GM12873 (cell line): ENCODE results near the gene EDN1.

ENCODE experiments used
- TF ChIP-seq, protein P1 (sequence below): IDR thresholded peaks from 2 replicates; pipeline ENCODE4 v1.5.1; 2012; ENCODE audit warnings: low read depth, mild to moderate bottlenecking, moderate library complexity, low read length, control low read depth; ENCODE audit not compliant: insufficient read depth; ENCODE audit errors: missing control alignments

The EDN1 gene

DNA sequence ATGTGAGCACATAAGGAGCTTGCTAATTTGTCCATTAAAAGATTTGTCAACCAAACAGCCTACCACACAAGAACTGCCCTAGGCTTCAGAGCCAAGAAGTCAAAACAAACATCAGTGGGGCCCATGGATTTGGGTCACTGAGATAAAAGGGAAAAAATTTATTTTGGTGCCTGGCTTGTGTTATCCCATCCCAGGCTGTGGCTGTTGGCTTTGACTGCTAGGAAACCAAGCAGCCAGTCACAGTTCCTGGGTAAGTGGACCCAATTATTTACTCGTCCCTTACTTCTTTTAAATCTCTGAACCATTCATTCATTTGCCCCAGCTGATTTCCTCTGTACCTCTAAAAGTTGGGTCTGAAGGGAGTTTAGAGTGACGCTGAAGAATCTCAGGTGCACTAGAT lies 41.3 kb downstream of the EDN1 start:
- TF ChIP-seq, protein P1, sequence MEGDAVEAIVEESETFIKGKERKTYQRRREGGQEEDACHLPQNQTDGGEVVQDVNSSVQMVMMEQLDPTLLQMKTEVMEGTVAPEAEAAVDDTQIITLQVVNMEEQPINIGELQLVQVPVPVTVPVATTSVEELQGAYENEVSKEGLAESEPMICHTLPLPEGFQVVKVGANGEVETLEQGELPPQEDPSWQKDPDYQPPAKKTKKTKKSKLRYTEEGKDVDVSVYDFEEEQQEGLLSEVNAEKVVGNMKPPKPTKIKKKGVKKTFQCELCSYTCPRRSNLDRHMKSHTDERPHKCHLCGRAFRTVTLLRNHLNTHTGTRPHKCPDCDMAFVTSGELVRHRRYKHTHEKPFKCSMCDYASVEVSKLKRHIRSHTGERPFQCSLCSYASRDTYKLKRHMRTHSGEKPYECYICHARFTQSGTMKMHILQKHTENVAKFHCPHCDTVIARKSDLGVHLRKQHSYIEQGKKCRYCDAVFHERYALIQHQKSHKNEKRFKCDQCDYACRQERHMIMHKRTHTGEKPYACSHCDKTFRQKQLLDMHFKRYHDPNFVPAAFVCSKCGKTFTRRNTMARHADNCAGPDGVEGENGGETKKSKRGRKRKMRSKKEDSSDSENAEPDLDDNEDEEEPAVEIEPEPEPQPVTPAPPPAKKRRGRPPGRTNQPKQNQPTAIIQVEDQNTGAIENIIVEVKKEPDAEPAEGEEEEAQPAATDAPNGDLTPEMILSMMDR, result no peak

DNA sequence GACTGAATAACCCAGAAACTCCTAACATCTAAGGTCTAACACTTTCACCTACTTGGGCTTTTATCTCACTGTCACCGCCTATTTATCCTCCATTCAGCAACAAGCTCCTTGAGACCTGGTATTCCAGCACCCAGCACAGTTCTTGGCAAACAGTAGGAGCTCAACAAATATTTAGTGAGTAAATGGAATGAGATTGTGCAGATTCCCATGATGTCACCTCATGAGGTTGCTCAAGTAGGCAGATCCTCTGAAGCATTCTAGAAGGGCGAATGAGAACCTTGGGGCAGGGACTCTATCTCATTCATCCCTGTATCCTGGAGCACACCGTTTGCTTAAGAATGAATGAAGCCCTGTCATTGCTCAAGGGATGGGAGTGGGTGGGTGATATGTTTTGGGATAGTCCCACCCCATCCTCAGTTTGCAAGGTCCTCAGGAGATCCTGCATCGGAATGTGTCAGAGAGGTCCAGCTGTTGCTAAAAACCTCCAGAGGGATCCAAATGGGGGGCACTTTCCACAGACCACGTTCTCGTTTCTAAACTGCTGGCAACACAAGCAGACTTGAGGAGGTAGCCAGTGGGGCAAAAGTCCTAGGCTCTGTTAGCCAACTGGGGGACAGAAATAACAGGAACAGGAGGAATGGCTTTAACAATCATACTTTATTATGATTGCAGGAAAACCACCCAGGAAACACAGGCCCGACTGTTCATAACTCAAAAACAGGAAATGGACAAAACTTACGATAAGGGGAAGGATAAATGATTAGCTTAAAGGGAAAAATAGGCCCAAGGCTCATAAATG lies 42.0 kb downstream of the EDN1 start:
- TF ChIP-seq, protein P1, result no peak

DNA sequence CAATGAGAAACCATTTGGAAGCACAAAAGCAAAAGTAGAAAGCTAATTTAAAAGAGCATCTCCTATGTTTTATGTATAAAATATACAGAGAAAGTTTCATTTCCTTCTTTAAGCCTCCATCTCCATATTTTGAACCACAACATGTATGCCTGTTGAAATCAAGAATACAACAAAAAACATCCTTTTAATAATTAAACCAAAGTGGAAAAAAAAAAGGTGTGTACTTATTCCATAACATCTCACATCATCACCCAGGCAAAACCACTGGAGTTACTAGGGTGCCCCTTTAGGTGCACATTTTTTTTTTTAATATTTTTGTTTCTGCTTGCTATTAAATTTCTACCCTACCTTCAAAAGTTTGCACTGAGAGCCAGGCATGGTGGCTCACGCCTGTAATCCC lies 43.0 kb downstream of the EDN1 start:
- TF ChIP-seq, protein P1, result no peak

DNA sequence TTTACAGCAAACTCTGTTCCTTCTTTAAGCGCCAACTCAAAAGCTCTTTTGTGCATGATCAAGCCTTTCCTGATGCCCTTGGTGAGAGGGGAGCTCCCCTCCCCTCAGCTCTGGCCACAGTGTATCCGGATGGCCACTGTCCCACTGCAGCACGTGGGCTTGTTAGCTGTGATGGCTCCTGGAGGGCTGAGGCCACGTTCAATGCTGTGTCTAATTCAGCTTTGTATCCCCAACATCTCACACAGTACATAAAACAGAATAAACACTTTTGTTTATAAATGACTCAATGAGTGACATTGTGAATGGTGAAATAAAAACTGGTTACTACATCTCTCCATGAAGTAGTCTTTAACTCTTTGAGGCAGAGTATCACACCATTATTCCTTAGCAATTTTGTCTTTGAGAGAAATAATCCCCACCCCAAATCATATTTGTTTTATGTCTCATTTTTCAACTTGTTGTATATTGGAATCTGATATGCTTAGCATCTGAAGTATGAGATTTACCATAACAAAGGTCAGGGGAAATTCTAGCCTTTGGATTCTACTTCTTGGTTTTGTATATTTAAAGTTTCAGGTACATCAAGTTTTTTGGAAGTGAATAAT lies 44.5 kb downstream of the EDN1 start:
- TF ChIP-seq, protein P1, result no peak

DNA sequence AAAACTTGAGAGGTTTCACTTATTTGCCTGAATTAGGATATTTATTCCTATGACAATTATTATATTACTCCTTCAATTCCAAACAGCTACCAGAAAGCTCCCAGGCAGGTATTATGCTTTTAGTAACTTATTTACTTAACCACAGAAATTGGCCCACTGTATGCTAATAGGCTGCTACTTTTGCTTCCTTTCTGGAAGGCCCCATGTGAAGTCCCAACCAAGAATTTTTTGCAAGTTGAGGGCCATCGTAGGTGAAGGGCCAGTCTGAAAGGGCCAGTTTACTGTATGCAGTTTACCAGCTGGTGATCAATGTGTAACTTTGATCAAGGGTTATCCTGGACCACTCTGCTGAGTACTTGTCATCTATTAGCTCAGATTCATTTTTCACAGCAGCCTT lies 45.0 kb downstream of the EDN1 start:
- TF ChIP-seq, protein P1, result no peak

DNA sequence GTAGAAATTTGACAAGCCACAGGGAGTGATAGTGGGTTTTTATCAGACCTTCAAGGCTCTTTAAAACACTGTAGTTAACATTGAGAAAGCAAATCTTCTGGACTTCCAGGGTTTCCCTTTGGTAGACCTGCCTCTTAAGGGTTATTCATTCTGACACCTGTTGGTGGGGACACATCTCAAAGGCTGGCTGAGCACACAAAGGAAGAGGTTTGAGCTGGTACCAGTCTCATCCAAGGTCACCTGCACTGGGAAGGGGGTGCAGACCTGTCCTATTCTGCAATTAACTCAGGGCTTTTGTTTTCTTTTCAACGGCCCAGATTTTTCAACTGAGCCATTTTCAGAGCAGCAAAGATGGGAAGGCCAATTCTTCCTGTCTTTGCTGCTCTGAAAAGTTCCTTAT lies 45.6 kb downstream of the EDN1 start:
- TF ChIP-seq, protein P1, result no peak

DNA sequence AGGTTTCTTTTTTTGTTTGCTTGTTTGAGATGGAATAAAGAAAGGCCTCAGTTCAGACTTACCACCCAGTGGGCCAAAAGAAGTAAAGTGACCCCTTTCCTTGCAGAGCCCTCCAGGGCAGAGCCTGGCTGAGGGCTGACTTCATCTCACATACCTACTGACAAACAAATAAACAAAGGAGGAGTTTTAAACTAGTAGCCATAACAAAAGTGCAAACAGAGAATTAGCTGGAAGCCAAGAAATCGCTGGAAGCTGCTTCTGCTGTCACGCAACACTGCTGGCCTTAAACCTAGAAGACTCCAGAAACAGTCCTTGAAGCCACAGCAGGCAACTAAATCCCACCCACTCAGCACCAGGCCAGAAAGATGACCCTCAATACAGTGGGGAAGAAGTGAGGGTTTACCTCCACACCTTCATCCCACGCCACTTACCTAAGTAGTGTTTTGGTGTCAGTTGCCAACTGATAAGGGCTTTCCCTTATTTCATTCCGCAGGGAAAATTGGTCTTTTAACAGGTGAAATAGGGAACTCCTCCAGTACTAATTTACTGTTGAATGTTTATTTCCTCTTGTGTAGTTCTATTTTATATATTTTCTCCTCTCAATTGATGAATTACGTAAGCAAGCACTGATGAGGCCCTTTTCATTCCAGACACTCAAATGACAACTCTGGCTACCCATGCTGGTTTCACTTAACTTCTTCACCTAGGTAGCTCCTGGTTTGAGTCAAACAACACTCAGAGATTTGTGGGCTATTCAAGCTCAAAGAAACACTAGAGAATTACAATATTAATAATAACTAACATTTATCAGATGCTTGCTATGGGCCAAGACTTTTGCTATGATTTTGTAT lies 46.2 kb downstream of the EDN1 start:
- TF ChIP-seq, protein P1, result no peak
